Type B pancreatic cell (in vitro differentiated cells): ENCODE measurements around the gene HINFP. TPM values are rescaled to one million over a fixed set of nuclear protein-coding genes. Genes with fewer than 3 reads are reported as not detected.

Source experiments
- DNase-seq: peaks from one replicate; pipeline ENCODE4 v3.0.0; 2021; ENCODE audit warnings: mixed read lengths; ENCODE audit not compliant: unreplicated experiment; ENCODE audit errors: extremely low spot score
- H3K27ac Mint-ChIP-seq: 2 replicates; pipeline ENCODE4 v1.8.0; 2021; ENCODE audit warnings: mild to moderate bottlenecking, mixed read lengths
- H3K27me3 Mint-ChIP-seq: 2 replicates; pipeline ENCODE4 v1.8.0; 2021; ENCODE audit warnings: mixed read lengths
- H3K36me3 Mint-ChIP-seq: 2 replicates; pipeline ENCODE4 v1.8.0; 2021; ENCODE audit warnings: mixed read lengths
- H3K4me1 Mint-ChIP-seq: one replicate; pipeline ENCODE4 v1.8.0; 2021; ENCODE audit warnings: mixed read lengths; ENCODE audit not compliant: unreplicated experiment
- H3K4me3 Mint-ChIP-seq: 2 replicates; pipeline ENCODE4 v1.8.0; 2021; ENCODE audit warnings: mild to moderate bottlenecking, mixed read lengths
- H3K9me3 Mint-ChIP-seq: 2 replicates; pipeline ENCODE4 v1.8.0; 2021; ENCODE audit warnings: mixed read lengths
- CTCF ChIP-seq: fragments of 200-600 bp; sonication (generic); conservative IDR thresholded peaks from 2 replicates; pipeline ENCODE4 v1.5.0; 2021; ENCODE audit warnings: antibody characterized with exemption, mild to moderate bottlenecking
- long read RNA-seq: library from polyadenylated mRNA; unstranded; transcript quantifications from one replicate; pipeline ENCODE4 v2.0.0, GENCODE V29; 2020
- total RNA-seq: library from RNA; stranded (reverse); gene quantifications from 2 replicates; pipeline ENCODE4 v1.2.1, GENCODE V29; 2021; ENCODE audit warnings: low replicate concordance

HINFP gene
- 31.6 and 33.0 TPM in 2 replicates for total RNA-seq
- long read RNA-seq, transcript HINFP-201 (10 exons, 3,163 nt): major isoform, 38 of 84 reads
- long read RNA-seq, partial matches to known transcripts: 11 of 84 reads
- long read RNA-seq, other reads (novel, unspliced or antisense): 34 of 84 reads

- no peak for TF ChIP-seq CTCF
- no peaks in the 10 kb centered on the region for H3K9me3 Mint-ChIP-seq
- peaks cover 18% of the 10 kb centered on the region for H3K4me1 Mint-ChIP-seq
- peak within 1 kb of the TSS; percentile 89 for H3K27ac Mint-ChIP-seq
- H3K36me3 Mint-ChIP-seq: peaks cover 4% of the 10 kb centered on the region
- peak within 1 kb of the TSS; percentile 93 for H3K4me3 Mint-ChIP-seq
- no peaks in the 10 kb centered on the region for H3K27me3 Mint-ChIP-seq
- DNase-seq: peak; percentile 99
Observed at GRCh38 chr11:119121008-119121810, at the start of gene HINFP. TSS of gene HINFP (plus strand) at chr11:119121580. CDS start at chr11:119126945, 5,365 bp downstream.

GRCh38 chr11:119077839-119078238, 43.5 kb upstream of the HINFP start:
- H3K36me3 Mint-ChIP-seq: peaks cover 13% of the 10 kb centered on the region
- no peak overlapping the region for H3K4me3 Mint-ChIP-seq
- DNase-seq: no peak
- no peaks in the 10 kb centered on the region for H3K4me1 Mint-ChIP-seq
- no peak for TF ChIP-seq CTCF
- H3K27ac Mint-ChIP-seq: no peak overlapping the region
- H3K27me3 Mint-ChIP-seq: no peaks in the 10 kb centered on the region
- no peaks in the 10 kb centered on the region for H3K9me3 Mint-ChIP-seq

GRCh38 chr11:119078675-119079420, 42.5 kb upstream of the HINFP start:
- Mint-ChIP-seq H3K4me1 (no peaks in the 10 kb centered on the region), H3K27ac (no peak overlapping the region), H3K36me3 (peaks cover 7% of the 10 kb centered on the region), H3K9me3 (no peaks in the 10 kb centered on the region), H3K27me3 (no peaks in the 10 kb centered on the region), H3K4me3 (no peak overlapping the region)
- TF ChIP-seq CTCF: no peak
- DNase-seq: no peak

- no peaks in the 10 kb centered on the region for H3K27me3 Mint-ChIP-seq
- no peaks in the 10 kb centered on the region for H3K9me3 Mint-ChIP-seq
- peaks cover 7% of the 10 kb centered on the region for H3K36me3 Mint-ChIP-seq
- no peak for DNase-seq
- H3K4me3 Mint-ChIP-seq: no peak overlapping the region
- peaks cover 9% of the 10 kb centered on the region for H3K4me1 Mint-ChIP-seq
- no peak for TF ChIP-seq CTCF
- H3K27ac Mint-ChIP-seq: no peak overlapping the region
Observed at GRCh38 chr11:119081682-119082260, 39.6 kb upstream of the HINFP start.

- no peak for TF ChIP-seq CTCF
- peaks cover 16% of the 10 kb centered on the region for H3K4me1 Mint-ChIP-seq
- no peaks in the 10 kb centered on the region for H3K9me3 Mint-ChIP-seq
- peak within 1 kb of the TSS; percentile 96 for H3K27ac Mint-ChIP-seq
- peak within 1 kb of the TSS; percentile 99 for H3K4me3 Mint-ChIP-seq
- peak; percentile 90 for DNase-seq
- H3K27me3 Mint-ChIP-seq: no peaks in the 10 kb centered on the region
- no peaks in the 10 kb centered on the region for H3K36me3 Mint-ChIP-seq
Observed at GRCh38 chr11:119084663-119085436, 36.5 kb upstream of the HINFP start, which contains the start of gene HMBS. TSS of gene HMBS (plus strand) at chr11:119084881. CDS start at chr11:119085034, 153 bp downstream.
